SK-N-SH treated with all-trans-retinoic acid at 6 μM for 48 hours (cell line): Measurements from ENCODE around the gene GGA3.

Experiments used
- ATAC-seq: fragments of 200-7000 bp; cut with Tn5 transposase; 3 replicates; pipeline ENCODE4 v1.9.1; 2020; ENCODE audit warnings: mild to moderate bottlenecking, moderate library complexity
- ARNTL ChIP-seq: fragments of 450-650 bp; formaldehyde crosslinking; IDR thresholded peaks from 2 replicates; pipeline ENCODE4 v1.5.0; 2020; ENCODE audit warnings: low read depth, mild to moderate bottlenecking, moderate library complexity, borderline replicate concordance
- BACH2 ChIP-seq: fragments of 250-450 bp; sonication (Bioruptor Pico); IDR thresholded peaks from 2 replicates; pipeline ENCODE4 v1.9.0; 2021; ENCODE audit warnings: mild to moderate bottlenecking, borderline replicate concordance
- CSDC2 ChIP-seq: fragments of 250-450 bp; sonication (Bioruptor Pico); IDR thresholded peaks from 2 replicates; pipeline ENCODE4 v1.5.0; 2020; ENCODE audit warnings: mild to moderate bottlenecking, moderate library complexity
- ESRRG ChIP-seq: fragments of 250-450 bp; sonication (Bioruptor Pico); IDR thresholded peaks from 2 replicates; pipeline ENCODE4 v1.6.1; 2021; ENCODE audit warnings: mild to moderate bottlenecking
- GLIS3 ChIP-seq: fragments of 250-450 bp; sonication (Bioruptor Pico); IDR thresholded peaks from 2 replicates; pipeline ENCODE4 v1.5.0; 2020; ENCODE audit warnings: mild to moderate bottlenecking, moderate library complexity
- ISL1 ChIP-seq: fragments of 250-450 bp; sonication (Bioruptor Pico); IDR thresholded peaks from 2 replicates; pipeline ENCODE4 v2.1.2; 2022; ENCODE audit warnings: mild to moderate bottlenecking, moderate library complexity
- PPARA ChIP-seq: fragments of 250-450 bp; sonication (Bioruptor Pico); IDR thresholded peaks from 2 replicates; pipeline ENCODE4 v1.5.0; 2020; ENCODE audit warnings: mild to moderate bottlenecking, borderline replicate concordance
- RARB ChIP-seq: fragments of 250-450 bp; sonication (Bioruptor Pico); IDR thresholded peaks from 2 replicates; pipeline ENCODE4 v1.8.0; 2021; ENCODE audit warnings: mild to moderate bottlenecking, moderate library complexity
- SNAI2 ChIP-seq: fragments of 250-450 bp; sonication (Bioruptor Pico); IDR thresholded peaks from 2 replicates; pipeline ENCODE4 v1.5.0; 2020; ENCODE audit warnings: mild to moderate bottlenecking, moderate library complexity
- TCF4 ChIP-seq: fragments of 250-450 bp; sonication (Bioruptor Pico); IDR thresholded peaks from 2 replicates; pipeline ENCODE4 v1.8.0; 2021; ENCODE audit warnings: mild to moderate bottlenecking, moderate library complexity, borderline replicate concordance
- TOX ChIP-seq: fragments of 250-450 bp; sonication (Bioruptor Pico); IDR thresholded peaks from 2 replicates; pipeline ENCODE4 v1.8.0; 2021; ENCODE audit warnings: mild to moderate bottlenecking, moderate library complexity, borderline replicate concordance
- ZC3H10 ChIP-seq: fragments of 250-450 bp; sonication (Bioruptor Pico); IDR thresholded peaks from 2 replicates; pipeline ENCODE4 v1.5.1; 2021; ENCODE audit warnings: mild to moderate bottlenecking, moderate library complexity
- ZFP30 ChIP-seq: fragments of 450-650 bp; formaldehyde crosslinking; IDR thresholded peaks from 2 replicates; pipeline ENCODE4 v1.5.0; 2022; ENCODE audit warnings: mild to moderate bottlenecking, moderate library complexity
- ZNF565 ChIP-seq: fragments of 450-650 bp; formaldehyde crosslinking; conservative IDR thresholded peaks from 2 replicates; pipeline ENCODE4 v1.5.0; 2020; ENCODE audit warnings: low read depth, mild to moderate bottlenecking, moderate library complexity
- ZNF70 ChIP-seq: fragments of 450-650 bp; formaldehyde crosslinking; IDR thresholded peaks from 2 replicates; pipeline ENCODE4 v1.5.0; 2020; ENCODE audit warnings: mild to moderate bottlenecking, moderate library complexity
- ZNF8 ChIP-seq: fragments of 450-650 bp; formaldehyde crosslinking; IDR thresholded peaks from 2 replicates; pipeline ENCODE4 v1.5.0; 2020; ENCODE audit warnings: mild to moderate bottlenecking, moderate library complexity
- TF ChIP-seq, protein P1 (sequence below): fragments of 250-450 bp; sonication (Bioruptor Pico); IDR thresholded peaks from 2 replicates; pipeline ENCODE4 v1.8.0; 2021; ENCODE audit warnings: low read depth, mild to moderate bottlenecking, moderate library complexity, borderline replicate concordance
- TF ChIP-seq, protein P2 (sequence below): fragments of 250-450 bp; sonication (Bioruptor Pico); IDR thresholded peaks from 2 replicates; pipeline ENCODE4 v1.5.0; 2020; ENCODE audit warnings: mild to moderate bottlenecking, moderate library complexity
- TF ChIP-seq, protein P3 (sequence below): fragments of 250-450 bp; sonication (Bioruptor Pico); IDR thresholded peaks from 2 replicates; pipeline ENCODE4 v1.8.0; 2020; ENCODE audit warnings: mild to moderate bottlenecking, moderate library complexity, borderline replicate concordance
- TF ChIP-seq, protein P4 (sequence below): fragments of 250-450 bp; sonication (Bioruptor Pico); IDR thresholded peaks from 2 replicates; pipeline ENCODE4 v1.5.1; 2021; ENCODE audit warnings: mild to moderate bottlenecking, moderate library complexity

GGA3 gene

GRCh38 chr17:75266316-75267152 is 5.1 kb upstream of the GGA3 start:
- ATAC-seq: no peak
- TF ChIP-seq ZNF70 (CRISPR knock-in tag) (no peak), TOX (CRISPR knock-in tag) (no peak), ISL1 (CRISPR knock-in tag) (no peak), TCF4 (no peak), RARB (CRISPR knock-in tag) (no peak), BACH2 (no peak), ZC3H10 (CRISPR knock-in tag) (no peak), PPARA (CRISPR knock-in tag) (no peak), CSDC2 (CRISPR knock-in tag) (no peak), SNAI2 (CRISPR knock-in tag) (no peak)
- TF ChIP-seq, protein P1, sequence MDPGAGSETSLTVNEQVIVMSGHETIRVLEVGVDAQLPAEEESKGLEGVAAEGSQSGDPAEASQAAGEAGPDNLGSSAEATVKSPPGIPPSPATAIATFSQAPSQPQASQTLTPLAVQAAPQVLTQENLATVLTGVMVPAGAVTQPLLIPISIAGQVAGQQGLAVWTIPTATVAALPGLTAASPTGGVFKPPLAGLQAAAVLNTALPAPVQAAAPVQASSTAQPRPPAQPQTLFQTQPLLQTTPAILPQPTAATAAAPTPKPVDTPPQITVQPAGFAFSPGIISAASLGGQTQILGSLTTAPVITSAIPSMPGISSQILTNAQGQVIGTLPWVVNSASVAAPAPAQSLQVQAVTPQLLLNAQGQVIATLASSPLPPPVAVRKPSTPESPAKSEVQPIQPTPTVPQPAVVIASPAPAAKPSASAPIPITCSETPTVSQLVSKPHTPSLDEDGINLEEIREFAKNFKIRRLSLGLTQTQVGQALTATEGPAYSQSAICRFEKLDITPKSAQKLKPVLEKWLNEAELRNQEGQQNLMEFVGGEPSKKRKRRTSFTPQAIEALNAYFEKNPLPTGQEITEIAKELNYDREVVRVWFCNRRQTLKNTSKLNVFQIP (CRISPR knock-in tag): no peak
- TF ChIP-seq, protein P2, sequence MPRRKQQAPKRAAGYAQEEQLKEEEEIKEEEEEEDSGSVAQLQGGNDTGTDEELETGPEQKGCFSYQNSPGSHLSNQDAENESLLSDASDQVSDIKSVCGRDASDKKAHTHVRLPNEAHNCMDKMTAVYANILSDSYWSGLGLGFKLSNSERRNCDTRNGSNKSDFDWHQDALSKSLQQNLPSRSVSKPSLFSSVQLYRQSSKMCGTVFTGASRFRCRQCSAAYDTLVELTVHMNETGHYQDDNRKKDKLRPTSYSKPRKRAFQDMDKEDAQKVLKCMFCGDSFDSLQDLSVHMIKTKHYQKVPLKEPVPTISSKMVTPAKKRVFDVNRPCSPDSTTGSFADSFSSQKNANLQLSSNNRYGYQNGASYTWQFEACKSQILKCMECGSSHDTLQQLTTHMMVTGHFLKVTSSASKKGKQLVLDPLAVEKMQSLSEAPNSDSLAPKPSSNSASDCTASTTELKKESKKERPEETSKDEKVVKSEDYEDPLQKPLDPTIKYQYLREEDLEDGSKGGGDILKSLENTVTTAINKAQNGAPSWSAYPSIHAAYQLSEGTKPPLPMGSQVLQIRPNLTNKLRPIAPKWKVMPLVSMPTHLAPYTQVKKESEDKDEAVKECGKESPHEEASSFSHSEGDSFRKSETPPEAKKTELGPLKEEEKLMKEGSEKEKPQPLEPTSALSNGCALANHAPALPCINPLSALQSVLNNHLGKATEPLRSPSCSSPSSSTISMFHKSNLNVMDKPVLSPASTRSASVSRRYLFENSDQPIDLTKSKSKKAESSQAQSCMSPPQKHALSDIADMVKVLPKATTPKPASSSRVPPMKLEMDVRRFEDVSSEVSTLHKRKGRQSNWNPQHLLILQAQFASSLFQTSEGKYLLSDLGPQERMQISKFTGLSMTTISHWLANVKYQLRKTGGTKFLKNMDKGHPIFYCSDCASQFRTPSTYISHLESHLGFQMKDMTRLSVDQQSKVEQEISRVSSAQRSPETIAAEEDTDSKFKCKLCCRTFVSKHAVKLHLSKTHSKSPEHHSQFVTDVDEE: no peak

DNA sequence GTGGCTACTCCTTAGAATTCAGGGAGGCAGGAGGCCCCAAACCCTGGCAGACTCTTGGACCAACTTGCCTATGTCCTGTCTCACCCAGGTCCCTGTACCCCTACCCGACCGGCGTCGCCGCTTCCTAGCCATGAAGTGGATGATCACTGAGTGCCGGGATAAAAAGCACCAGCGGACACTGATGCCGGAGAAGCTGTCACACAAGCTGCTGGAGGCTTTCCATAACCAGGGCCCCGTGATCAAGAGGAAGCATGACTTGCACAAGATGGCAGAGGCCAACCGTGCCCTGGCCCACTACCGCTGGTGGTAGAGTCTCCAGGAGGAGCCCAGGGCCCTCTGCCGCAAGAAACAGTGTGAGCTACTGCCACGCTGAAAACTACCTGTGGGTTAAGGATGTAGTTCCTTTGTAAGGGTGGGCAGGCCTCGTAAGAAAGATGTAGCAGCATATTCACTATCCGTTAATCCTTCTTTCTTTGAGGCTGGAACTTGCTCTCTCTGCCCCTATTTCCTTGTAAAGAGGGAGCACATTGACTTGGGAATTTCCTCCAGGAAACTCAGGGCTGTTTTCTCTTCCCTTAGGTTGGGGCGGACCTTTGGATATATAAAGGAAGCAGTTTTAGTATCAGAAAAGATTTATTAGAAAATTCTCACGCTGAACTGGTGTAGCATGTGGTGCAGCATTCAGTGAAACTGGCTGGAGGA is 4.4 kb upstream of the GGA3 start:
- no peak for ATAC-seq
- no peak for TF ChIP-seq BACH2
- TF ChIP-seq ZNF565 (CRISPR knock-in tag): no peak
- no peak for TF ChIP-seq RARB (CRISPR knock-in tag)
- no peak for TF ChIP-seq ARNTL (CRISPR knock-in tag)
- no peak for TF ChIP-seq ZNF70 (CRISPR knock-in tag)
- TF ChIP-seq PPARA (CRISPR knock-in tag): no peak
- TF ChIP-seq, protein P3, sequence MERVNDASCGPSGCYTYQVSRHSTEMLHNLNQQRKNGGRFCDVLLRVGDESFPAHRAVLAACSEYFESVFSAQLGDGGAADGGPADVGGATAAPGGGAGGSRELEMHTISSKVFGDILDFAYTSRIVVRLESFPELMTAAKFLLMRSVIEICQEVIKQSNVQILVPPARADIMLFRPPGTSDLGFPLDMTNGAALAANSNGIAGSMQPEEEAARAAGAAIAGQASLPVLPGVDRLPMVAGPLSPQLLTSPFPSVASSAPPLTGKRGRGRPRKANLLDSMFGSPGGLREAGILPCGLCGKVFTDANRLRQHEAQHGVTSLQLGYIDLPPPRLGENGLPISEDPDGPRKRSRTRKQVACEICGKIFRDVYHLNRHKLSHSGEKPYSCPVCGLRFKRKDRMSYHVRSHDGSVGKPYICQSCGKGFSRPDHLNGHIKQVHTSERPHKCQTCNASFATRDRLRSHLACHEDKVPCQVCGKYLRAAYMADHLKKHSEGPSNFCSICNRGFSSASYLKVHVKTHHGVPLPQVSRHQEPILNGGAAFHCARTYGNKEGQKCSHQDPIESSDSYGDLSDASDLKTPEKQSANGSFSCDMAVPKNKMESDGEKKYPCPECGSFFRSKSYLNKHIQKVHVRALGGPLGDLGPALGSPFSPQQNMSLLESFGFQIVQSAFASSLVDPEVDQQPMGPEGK (CRISPR knock-in tag): no peak
- TF ChIP-seq TOX (CRISPR knock-in tag): no peak
- no peak for TF ChIP-seq ZFP30
- TF ChIP-seq GLIS3: no peak
- TF ChIP-seq ESRRG (CRISPR knock-in tag): no peak
- no peak for TF ChIP-seq ISL1 (CRISPR knock-in tag)
- TF ChIP-seq, protein P1 (CRISPR knock-in tag): no peak
- no peak for TF ChIP-seq TCF4
- TF ChIP-seq, all 23 proteins: peak for 0

GRCh38 chr17:75263055-75263454 is 1.6 kb upstream of the GGA3 start:
- no peak for ATAC-seq
- TF ChIP-seq GLIS3 (no peak), PPARA (CRISPR knock-in tag) (no peak), ZNF8 (no peak), ISL1 (CRISPR knock-in tag) (no peak), ZFP30 (no peak), ZC3H10 (CRISPR knock-in tag) (no peak), SNAI2 (CRISPR knock-in tag) (no peak)
- TF ChIP-seq, protein P1 (CRISPR knock-in tag): no peak
- TF ChIP-seq, protein P2: no peak
- TF ChIP-seq, protein P4, sequence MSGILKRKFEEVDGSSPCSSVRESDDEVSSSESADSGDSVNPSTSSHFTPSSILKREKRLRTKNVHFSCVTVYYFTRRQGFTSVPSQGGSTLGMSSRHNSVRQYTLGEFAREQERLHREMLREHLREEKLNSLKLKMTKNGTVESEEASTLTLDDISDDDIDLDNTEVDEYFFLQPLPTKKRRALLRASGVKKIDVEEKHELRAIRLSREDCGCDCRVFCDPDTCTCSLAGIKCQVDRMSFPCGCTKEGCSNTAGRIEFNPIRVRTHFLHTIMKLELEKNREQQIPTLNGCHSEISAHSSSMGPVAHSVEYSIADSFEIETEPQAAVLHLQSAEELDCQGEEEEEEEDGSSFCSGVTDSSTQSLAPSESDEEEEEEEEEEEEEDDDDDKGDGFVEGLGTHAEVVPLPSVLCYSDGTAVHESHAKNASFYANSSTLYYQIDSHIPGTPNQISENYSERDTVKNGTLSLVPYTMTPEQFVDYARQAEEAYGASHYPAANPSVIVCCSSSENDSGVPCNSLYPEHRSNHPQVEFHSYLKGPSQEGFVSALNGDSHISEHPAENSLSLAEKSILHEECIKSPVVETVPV (CRISPR knock-in tag): no peak
